ENCODE measurements around the gene CES4A.

DNA sequence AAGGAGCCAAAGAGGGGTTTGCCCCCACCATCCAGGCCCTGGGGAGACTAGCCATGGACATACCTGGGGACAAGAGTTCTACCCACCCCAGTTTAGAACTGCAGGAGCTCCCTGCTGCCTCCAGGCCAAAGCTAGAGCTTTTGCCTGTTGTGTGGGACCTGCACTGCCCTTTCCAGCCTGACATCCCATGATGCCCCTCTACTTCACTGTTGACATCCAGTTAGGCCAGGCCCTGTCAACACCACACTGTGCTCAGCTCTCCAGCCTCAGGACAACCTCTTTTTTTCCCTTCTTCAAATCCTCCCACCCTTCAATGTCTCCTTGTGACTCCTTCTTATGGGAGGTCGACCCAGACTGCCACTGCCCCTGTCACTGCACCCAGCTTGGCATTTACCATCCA, 20.8 kb downstream of the CES4A start:
- TF ChIP-seq, protein P1, sequence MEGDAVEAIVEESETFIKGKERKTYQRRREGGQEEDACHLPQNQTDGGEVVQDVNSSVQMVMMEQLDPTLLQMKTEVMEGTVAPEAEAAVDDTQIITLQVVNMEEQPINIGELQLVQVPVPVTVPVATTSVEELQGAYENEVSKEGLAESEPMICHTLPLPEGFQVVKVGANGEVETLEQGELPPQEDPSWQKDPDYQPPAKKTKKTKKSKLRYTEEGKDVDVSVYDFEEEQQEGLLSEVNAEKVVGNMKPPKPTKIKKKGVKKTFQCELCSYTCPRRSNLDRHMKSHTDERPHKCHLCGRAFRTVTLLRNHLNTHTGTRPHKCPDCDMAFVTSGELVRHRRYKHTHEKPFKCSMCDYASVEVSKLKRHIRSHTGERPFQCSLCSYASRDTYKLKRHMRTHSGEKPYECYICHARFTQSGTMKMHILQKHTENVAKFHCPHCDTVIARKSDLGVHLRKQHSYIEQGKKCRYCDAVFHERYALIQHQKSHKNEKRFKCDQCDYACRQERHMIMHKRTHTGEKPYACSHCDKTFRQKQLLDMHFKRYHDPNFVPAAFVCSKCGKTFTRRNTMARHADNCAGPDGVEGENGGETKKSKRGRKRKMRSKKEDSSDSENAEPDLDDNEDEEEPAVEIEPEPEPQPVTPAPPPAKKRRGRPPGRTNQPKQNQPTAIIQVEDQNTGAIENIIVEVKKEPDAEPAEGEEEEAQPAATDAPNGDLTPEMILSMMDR (IDR thresholded peaks at IDR 0.05): no peak
- TF ChIP-seq POLR2A (IDR thresholded peaks at IDR 0.05; ENCODE audit: low read depth) (no peak), EP300 (IDR thresholded peaks at IDR 0.05) (no peak)
